ENCODE data around the gene ACSS1.

ACSS1 gene

DNA sequence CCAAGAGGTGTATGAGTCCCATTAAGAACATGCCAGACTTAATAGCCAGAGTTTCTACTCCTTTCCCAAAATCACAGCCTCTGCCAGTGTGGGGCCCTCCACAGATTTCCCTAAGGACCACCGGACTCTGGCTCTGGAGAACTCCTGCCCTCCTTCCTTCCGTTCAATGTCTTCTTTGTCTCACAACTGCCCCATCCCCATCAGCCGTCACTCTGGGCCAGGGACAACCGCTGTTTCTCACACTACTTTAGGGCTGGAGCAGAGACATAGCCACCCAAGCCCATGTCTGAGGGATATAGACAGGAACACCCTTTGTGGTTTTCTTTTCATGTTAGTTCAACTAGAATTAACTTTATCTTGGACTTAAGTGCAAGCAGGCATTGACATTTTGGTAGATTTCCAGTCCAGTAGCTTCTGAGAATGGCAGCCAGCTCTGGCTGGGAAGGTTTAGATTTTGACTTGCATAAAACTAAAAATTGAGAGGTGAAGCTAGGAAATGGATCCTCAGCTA is 6.7 kb upstream of the ACSS1 start:
- DNase-seq (ENCODE audit: low read depth, low spot score) = no peak
- POLR2A ChIA-PET = no interaction called here

DNA sequence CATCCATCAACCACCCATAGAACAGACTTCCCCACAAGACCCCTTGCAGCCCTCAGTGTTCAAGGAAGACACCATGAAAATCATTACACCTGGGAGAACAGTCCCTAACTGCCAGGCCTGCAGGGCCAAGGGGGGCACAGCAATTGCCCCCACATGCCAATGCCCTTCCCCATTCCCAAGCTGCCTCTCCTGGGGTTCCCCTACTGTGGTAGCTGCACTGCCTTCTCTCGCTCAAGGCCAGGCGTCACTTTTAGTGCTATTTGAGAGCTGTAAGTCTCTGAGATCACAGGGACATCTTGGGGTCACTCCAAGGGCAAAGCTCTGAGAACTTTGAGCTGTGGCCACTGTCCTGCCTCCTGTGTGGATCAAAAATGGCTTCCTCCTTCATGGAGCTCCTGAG is 6.0 kb upstream of the ACSS1 start:
- H3K4me3 ChIP-seq (ENCODE audit: low read depth, low read length) = no peak overlapping the region
- CTCF ChIA-PET = interaction anchor here (0.6 to 14.9 kb wide), 14 partner anchors 8 to 335 kb away, joined by 3 to 382 read pairs (median 6); no protein-coding TSS in a partner anchor
- POLR2A ChIA-PET = no interaction called here
- TF ChIP-seq, protein P1, sequence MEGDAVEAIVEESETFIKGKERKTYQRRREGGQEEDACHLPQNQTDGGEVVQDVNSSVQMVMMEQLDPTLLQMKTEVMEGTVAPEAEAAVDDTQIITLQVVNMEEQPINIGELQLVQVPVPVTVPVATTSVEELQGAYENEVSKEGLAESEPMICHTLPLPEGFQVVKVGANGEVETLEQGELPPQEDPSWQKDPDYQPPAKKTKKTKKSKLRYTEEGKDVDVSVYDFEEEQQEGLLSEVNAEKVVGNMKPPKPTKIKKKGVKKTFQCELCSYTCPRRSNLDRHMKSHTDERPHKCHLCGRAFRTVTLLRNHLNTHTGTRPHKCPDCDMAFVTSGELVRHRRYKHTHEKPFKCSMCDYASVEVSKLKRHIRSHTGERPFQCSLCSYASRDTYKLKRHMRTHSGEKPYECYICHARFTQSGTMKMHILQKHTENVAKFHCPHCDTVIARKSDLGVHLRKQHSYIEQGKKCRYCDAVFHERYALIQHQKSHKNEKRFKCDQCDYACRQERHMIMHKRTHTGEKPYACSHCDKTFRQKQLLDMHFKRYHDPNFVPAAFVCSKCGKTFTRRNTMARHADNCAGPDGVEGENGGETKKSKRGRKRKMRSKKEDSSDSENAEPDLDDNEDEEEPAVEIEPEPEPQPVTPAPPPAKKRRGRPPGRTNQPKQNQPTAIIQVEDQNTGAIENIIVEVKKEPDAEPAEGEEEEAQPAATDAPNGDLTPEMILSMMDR (IDR thresholded peaks at IDR 0.05; ENCODE audit: insufficient read depth, low read length, missing control alignments) = no peak
- DNase-seq (ENCODE audit: low read depth, low spot score) = no peak

More for the DNA sequence above, 6.7 kb upstream of the ACSS1 start:
- CTCF ChIA-PET = interaction anchor here (0.6 to 14.9 kb wide), 18 partner anchors 9 to 334 kb away, joined by 3 to 382 read pairs (median 5); no protein-coding TSS in a partner anchor
- TF ChIP-seq, protein P1 (IDR thresholded peaks at IDR 0.05; ENCODE audit: insufficient read depth, low read length, missing control alignments) = no peak
- no peak overlapping the region for H3K4me3 ChIP-seq (ENCODE audit: low read depth, low read length)

DNA sequence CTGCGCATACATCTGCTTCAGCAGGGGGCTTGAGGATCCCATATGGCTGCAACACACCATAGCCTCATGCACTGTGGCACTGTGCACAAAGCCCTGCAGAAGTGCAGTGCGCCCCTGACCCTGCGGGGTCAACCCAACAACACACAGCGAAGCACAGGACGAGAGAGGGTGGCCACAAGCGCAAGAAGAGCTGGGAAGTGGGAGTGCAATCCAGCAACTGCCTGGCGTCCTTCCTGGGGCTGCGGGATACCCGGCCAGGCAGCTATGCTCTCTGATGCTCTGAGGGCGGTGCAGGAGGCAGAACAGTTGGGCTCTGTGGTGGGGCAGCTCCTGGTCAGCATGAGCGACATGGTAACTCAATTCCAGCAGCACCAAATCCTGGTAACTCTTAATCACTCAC is 5.6 kb upstream of the ACSS1 start:
- TF ChIP-seq, protein P1 (IDR thresholded peaks at IDR 0.05; ENCODE audit: insufficient read depth, low read length, missing control alignments) = no peak
- POLR2A ChIA-PET = no interaction called here
- CTCF ChIA-PET = interaction anchor here (0.8 to 14.9 kb wide), 6 partner anchors 66 to 335 kb away, joined by 3 to 382 read pairs (median 6); no protein-coding TSS in a partner anchor

DNA sequence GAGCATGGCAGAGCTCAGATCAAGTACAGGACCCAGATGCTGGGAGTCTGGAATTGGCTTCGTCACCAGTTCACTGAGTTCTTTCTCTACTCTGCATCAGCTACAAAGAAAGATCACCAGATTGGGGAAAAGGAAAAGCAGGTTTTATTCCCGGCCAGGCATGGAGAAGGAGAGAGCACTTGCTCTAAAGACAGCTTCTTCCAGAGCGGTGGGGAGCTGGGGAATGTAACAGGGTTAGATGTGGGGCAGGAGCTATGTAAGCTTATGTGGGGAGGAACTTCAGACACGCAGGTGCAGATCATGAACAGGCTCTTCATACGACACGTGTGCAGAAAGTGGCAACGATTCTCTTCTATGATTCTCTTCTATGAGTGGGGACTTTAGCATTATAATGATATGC is 4.9 kb upstream of the ACSS1 start:
- no peak for DNase-seq (ENCODE audit: low read depth, low spot score)
- ChIA-PET CTCF (interaction anchor here (0.8 to 14.9 kb wide), 4 partner anchors 21 to 336 kb away, joined by 3 to 382 read pairs (median 4); no protein-coding TSS in a partner anchor), POLR2A (interaction anchor here (1.0 kb wide), 1 partner anchor 67 kb away, joined by 3 read pairs; no protein-coding TSS in a partner anchor)
- TF ChIP-seq, protein P1 (IDR thresholded peaks at IDR 0.05; ENCODE audit: insufficient read depth, low read length, missing control alignments) = no peak
- no peak overlapping the region for H3K4me3 ChIP-seq (ENCODE audit: low read depth, low read length)

More for the DNA sequence above, 5.6 kb upstream of the ACSS1 start:
- no peak for DNase-seq (ENCODE audit: low read depth, low spot score)
- no peak overlapping the region for H3K4me3 ChIP-seq (ENCODE audit: low read depth, low read length)

DNA sequence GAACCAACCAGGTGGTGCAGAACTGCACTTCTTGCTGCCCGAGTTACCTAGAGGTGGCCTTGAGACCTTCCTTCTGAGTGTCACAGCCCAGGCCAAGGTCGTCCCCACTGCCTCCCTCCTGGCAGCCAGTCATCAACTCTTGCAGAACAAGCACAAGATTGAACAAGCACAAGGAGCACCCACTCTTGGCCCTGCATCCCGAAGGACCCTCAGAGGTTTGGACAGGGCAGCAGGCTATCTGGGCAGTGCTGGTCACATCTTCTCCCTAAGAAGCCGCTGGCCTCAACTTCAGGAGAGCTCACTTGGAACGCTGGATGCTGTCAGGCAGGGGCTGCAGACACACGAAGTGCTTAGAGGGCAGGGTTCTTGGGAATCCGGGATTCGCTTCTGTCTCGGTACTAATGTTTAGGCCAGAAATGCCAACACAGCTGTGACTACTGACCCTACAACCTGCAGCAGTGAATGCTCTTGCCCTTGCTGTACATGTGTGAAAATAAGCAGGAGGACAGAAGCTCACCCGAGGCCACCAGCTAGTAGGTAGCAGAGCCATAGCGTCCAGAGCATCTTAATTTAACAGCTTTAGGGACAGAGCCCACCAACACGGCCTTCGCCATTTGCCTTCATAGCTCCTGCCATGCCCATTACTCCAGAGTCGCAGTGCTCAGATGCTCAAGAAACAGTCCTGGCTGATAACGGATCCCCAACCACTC is 4.0 kb upstream of the ACSS1 start:
- DNase-seq (ENCODE audit: low read depth, low spot score) = no peak
- TF ChIP-seq, protein P1 (IDR thresholded peaks at IDR 0.05; ENCODE audit: insufficient read depth, low read length, missing control alignments) = no peak
- no peak overlapping the region for H3K4me3 ChIP-seq (ENCODE audit: low read depth, low read length)
- ChIA-PET POLR2A (interaction anchor here (1.0 kb wide), 1 partner anchor 66 kb away, joined by 3 read pairs; no protein-coding TSS in a partner anchor), CTCF (interaction anchor here (0.8 to 14.9 kb wide), 4 partner anchors 20 to 337 kb away, joined by 3 to 382 read pairs (median 4); no protein-coding TSS in a partner anchor)
